Activated naive CD4-positive, alpha-beta T cell treated with anti-CD3 and anti-CD28 coated beads, Interleukin-2, amount 50 U/mL, for 72 hours (primary cell): ENCODE measurements around the gene ZBTB7A. TPM values are rescaled to one million over a fixed set of nuclear protein-coding genes. Genes with fewer than 3 reads are reported as not detected.

ENCODE experiments used
- ATAC-seq, 2 donors: fragments of 150-1000 bp; cut with Tn5 transposase; 2 replicates each; pipeline ENCODE4 v1.10.0; 2021; ENCODE audit warnings: mild to moderate bottlenecking in 2 of 2, moderate library complexity in 2 of 2
- DNase-seq, 2 donors: peaks; one replicate each; pipeline ENCODE4 v3.0.0; 2021 to 2022; ENCODE audit warnings: low spot score in 2 of 2
- H3K27ac Mint-ChIP-seq, 2 donors: one replicate each; pipeline ENCODE4 v1.8.0; 2022; ENCODE audit warnings: mild to moderate bottlenecking in 2 of 2, mixed read lengths in 2 of 2
- H3K36me3 Mint-ChIP-seq, 2 donors: one replicate each; pipeline ENCODE4 v1.8.0; 2022; ENCODE audit warnings: mixed read lengths in 2 of 2
- H3K9me3 Mint-ChIP-seq, 2 donors: one replicate each; pipeline ENCODE4 v1.8.0; 2022; ENCODE audit warnings: mixed read lengths in 2 of 2
- total RNA-seq, 2 donors: library from RNA; stranded (reverse); gene quantifications; one replicate each; pipeline ENCODE4 v1.2.3, GENCODE V29; 2022

The ZBTB7A gene
- total RNA-seq, result 10 to 100 TPM; 23.4 to 26.0 TPM

DNA sequence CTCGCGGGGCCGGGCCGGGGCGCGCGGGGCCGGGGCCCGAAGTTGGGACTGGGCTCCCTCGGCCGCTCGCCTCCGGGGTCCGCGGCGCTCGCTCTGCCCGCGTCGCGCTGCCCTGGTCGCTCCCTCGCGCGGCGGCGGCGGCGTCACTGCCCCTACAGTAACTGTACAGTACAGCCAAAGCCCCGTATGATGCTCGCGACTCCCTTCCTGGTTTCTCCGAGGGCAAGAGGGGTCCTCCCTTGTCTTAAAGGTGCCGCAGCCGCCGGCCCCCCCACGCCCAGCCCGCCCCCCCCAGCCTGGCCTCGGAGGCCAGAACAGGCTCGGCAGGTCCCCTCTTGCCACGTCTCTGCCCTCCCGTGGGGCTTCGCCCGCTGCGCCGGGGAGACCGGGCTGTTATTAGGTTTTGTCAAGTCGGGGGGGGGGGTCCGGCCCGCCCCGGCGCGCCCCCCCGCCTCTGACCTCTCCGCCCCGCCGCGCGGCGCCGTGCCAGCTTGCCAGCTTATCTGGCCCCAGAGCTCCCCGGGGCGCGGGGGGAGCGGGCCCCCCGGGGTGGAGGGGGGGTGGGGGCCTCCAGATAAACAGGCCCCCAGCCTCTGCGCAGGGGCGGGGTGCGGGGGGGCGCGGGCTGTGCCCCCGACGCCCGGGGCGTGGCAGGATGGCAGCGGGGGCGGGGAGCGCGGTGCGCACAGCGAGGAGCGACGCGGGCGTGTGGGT is at the start of gene ZBTB7A:
Gene ZBTB7A (minus strand): TSS at position 218 of the 714 bp plus-strand sequence. CDS start 11,667 bp downstream, outside the sequence.
- Mint-ChIP-seq H3K27ac (peak within 1 kb of the TSS in 1 of 2 donors; percentile 82), H3K9me3 (no peaks in the 10 kb centered on the region)
- ATAC-seq, result peak; percentile 39 to 46

GRCh38 chr19:4115818-4116385 is 49.2 kb upstream of the ZBTB7A start:
- peak overlapping the region; percentile 29 to 90 for H3K27ac Mint-ChIP-seq
- no peaks in the 10 kb centered on the region for H3K9me3 Mint-ChIP-seq
- ATAC-seq (peak in 1 of 2 donors; percentile 51), DNase-seq (no peak)
- H3K36me3 Mint-ChIP-seq, result peaks cover 8 to 14% of the 10 kb centered on the region in 2 donors

More for the DNA sequence above, at the start of gene ZBTB7A:
- DNase-seq, result peak; percentile 71 to 77
- no peaks in the 10 kb centered on the region for H3K36me3 Mint-ChIP-seq

DNA sequence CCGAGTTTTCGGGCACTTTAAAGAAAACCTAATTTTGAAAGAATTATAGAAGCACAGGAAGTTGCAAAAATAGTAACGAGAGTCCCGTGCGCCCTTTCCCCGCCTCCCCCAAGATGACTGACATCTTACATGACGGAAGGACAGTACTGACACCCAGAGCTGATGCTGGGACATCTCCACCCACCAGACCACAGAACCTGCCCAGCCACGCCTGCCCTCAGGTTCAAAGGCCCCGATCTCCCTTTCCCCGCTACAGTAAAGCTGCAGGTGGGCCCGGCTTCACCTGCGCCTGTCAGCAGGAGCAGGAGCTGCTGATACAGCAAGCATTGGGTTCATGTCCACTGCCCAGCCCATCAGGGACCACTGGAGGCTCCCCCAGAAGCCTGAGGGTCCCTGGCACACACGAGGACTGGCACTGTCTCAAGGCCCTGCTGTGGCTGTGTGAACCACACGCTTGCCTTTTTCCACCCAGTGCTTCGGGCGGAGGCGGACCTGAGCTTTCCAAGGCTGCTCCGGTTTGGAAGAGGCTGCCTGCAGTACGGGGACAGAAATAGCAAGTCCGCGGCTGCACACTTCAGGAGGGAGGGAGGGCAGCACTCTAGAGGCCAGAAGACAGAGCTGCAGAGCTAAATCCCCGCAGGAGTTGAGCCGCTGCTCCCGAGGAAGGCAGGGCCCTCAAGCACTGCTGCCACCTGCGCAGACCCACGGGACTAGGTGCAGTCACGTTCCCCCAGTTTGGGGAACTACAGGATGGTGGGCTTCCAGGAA is 48.5 kb upstream of the ZBTB7A start:
- DNase-seq, result peak in 1 of 2 donors; percentile 31
- H3K27ac Mint-ChIP-seq, result peak overlapping the region; percentile 89 to 90
- ATAC-seq, result peak; percentile 90 to 97
- H3K9me3 Mint-ChIP-seq, result no peaks in the 10 kb centered on the region
- peaks cover 12 to 21% of the 10 kb centered on the region in 2 donors for H3K36me3 Mint-ChIP-seq

DNA sequence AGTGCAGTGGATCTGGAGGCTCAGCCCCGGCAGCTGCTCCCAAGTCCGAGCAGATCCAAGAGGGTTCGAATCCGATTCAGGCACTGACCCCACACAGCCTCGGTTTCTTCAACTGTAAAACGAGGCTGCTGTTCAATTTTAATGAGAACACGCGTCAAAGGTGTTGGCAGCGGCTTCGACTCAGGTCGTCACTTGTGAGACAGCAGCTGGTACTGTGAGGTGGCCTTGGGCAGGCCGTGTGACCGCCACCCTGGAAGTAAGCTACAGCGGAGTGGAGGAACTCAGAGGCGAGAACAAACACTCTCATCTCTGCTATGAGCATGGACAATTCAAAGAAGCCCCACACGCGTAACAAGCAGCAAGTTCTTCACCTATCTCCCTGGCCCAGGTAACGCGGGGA is 47.5 kb upstream of the ZBTB7A start:
- Mint-ChIP-seq H3K27ac (no peak overlapping the region), H3K36me3 (peaks cover 12 to 31% of the 10 kb centered on the region in 2 donors), H3K9me3 (no peaks in the 10 kb centered on the region)
- DNase-seq (no peak), ATAC-seq (no peak)

DNA sequence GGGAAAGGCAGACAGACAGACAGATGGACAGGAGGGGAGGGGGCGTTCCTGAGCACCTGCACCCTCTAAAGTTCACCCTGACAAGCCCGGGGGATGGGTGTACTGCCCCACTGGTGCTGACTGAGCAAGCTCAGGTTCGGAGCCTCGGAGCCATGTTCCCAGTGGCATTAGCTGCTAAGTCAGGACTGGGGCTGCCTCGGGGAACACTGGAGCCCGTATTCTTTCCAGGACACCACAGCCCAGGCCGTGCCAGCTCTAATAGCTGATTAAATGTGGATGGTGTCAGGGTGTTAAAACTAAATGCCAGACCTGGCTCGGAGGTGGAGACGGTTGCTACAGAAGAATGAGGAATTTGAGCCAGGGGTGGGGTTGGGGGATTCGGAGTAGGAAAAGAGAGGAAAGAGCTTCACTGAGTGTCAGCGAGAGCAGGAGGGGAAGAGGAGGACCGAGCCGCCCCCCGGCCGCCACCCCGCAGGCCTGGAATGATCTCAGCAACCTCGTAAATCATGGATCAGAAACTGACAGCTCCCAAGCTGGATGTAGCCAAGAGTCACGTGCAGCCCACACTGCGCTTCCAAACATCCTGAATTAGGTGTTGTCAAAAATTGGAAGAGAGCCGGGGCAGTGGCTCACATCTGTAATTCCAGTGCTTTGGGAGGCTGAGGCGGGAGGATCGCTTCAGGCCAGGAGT is 46.8 kb upstream of the ZBTB7A start:
- Mint-ChIP-seq H3K27ac (no peak overlapping the region), H3K36me3 (peaks cover 12 to 37% of the 10 kb centered on the region in 2 donors), H3K9me3 (no peaks in the 10 kb centered on the region)
- no peak for ATAC-seq
- no peak for DNase-seq

DNA sequence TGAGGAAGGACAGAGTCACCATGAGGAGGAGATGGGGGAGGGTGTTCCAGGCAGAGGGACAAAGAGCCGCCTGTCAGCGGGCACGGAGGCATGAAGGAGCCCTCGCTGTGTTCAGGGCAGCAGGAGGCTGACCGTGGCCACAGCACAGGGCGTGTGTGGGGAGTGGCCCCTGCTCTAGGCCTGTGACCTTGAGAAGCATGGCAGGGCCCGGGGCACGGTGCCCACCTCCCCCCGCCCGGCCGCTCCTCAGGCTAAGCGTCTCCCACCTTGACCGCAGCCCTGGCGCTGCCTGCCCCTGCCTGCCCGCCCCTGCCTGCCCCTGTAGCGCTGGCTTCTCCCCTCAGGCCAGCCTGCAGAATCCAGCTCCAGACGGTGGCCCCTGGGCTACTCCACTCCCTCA is 45.7 kb upstream of the ZBTB7A start:
- H3K27ac Mint-ChIP-seq, result no peak overlapping the region
- no peaks in the 10 kb centered on the region for H3K9me3 Mint-ChIP-seq
- H3K36me3 Mint-ChIP-seq, result peaks cover 12 to 46% of the 10 kb centered on the region in 2 donors
- DNase-seq (no peak), ATAC-seq (no peak)

GRCh38 chr19:4109626-4109945 is 42.9 kb upstream of the ZBTB7A start:
- DNase-seq, result no peak
- H3K27ac Mint-ChIP-seq, result peak overlapping the region; percentile 84 to 96
- ATAC-seq, result no peak
- peaks cover 12 to 62% of the 10 kb centered on the region in 2 donors for H3K36me3 Mint-ChIP-seq
- no peaks in the 10 kb centered on the region for H3K9me3 Mint-ChIP-seq

DNA sequence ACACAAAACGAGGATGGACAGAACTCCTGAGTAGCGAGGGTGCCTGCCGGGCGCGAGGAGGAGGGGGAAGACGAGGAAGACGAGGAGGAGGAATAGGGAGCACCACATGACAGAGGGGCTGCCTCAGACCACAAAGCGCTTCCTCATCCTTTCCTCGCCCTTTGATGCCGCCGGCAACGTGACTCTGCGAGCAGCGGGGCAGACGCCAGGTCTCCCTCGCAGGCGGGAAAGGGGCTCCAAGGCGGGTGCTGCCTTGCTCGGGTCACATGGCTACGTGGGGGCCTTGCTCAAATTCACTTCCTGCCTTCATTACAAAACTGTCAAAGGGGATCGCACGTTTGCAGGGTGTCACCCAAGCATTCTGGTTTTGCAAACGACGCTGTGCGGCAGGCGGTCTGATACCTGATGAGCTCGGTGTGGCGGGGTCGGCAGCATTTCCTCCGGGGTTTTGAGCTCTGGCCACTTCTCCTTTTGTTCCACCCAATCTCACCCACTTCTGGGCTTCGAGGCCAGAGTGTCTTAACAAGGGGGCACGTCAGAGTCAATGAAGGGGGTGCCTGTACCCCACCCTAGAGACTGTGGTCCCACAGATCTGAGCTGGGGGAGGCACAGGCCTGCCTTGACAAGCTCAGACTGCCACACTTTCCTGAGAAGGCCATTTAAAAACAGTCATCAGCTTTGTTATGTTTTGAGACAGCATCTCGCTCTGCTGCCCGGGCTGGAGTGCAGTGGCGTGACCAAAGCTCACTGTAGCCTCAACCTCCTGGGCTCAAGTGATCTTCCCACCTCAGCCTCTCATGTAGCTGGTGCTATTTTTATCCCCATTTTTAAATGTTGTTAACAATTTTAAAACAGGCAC is 42.3 kb upstream of the ZBTB7A start:
- Mint-ChIP-seq H3K27ac (peak overlapping the region; percentile 84 to 96), H3K9me3 (no peaks in the 10 kb centered on the region), H3K36me3 (peaks cover 9 to 62% of the 10 kb centered on the region in 2 donors)
- ATAC-seq (peak; percentile 31 to 55), DNase-seq (peak; percentile 39 to 76)

DNA sequence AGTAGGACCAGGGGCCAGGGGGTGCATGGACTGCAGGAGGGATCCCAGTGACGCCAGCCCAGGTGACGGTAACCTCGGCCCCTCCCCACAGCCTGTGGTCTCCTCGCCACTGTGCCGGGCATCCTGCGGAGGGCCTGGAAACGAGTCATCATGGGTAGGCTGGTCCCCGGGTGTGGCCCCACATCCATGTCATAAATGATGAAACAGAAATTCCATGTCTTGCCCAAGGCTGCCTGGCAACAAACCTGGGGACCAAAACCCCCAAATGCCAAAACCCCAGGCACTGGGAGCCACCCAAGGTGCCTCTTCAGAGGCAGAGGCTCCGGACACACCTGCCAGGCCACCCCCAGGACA is 36.4 kb upstream of the ZBTB7A start:
- peaks cover 0 to 23% of the 10 kb centered on the region in 2 donors for H3K36me3 Mint-ChIP-seq
- ATAC-seq, result peak in 1 of 2 donors; percentile 36
- no peak for DNase-seq
- H3K9me3 Mint-ChIP-seq, result no peaks in the 10 kb centered on the region
- H3K27ac Mint-ChIP-seq, result peak overlapping the region in 1 of 2 donors; percentile 76

DNA sequence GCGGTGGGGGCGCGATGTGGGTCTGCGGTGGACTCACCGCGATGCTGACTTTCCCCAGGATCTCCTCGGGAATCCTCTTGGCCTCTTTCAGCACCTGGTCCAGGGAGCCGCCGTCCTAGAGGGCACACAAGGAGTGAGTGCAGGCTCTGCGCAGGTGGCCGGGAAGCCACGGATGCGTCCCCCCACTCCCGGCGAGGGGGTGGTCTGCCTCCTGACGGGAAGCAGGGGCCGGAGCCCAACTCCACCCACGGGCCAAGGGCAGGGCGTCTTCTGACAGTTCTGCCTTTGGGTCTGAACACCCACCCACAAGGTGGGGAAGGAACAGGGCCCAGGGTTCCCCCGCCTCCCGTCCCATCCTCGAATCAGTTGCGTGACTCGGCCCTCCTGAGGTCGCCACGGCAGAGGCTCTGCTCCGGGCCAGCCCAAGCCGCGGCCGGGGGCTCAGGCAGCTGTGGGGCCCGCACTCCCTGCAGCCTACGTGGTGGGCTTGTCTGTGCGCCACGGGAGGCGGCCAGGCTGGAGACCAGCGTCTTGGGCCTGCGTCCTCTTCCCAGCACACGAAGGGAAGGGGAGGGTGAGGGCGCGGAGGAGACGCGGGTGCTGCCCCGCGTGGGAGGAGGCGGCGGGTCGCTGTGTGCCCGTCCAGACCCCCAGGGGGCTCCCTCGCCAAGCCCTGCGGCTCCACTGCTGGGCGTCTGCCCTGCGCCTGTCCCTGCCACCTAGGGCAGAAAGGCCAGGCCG is 35.8 kb upstream of the ZBTB7A start:
- Mint-ChIP-seq H3K27ac (no peak overlapping the region), H3K36me3 (peaks cover 0 to 17% of the 10 kb centered on the region in 2 donors), H3K9me3 (no peaks in the 10 kb centered on the region)
- ATAC-seq (no peak), DNase-seq (no peak)

DNA sequence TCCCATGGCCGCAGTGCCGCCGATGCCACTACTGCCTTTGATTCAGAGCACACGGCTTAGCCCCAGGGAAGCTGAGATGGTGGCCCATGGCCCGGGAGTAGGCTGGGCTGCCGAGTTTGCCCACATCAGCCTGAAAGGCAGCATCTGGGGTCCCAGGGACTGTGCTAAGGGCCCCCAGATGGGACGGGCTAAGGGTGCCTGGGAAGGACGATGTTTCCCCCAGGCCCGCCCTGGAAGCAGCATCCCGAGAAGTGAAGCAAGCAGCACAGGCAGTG is 34.7 kb upstream of the ZBTB7A start:
- Mint-ChIP-seq H3K9me3 (no peaks in the 10 kb centered on the region), H3K36me3 (peaks cover 0 to 8% of the 10 kb centered on the region in 2 donors), H3K27ac (no peak overlapping the region)
- DNase-seq (no peak), ATAC-seq (no peak)

DNA sequence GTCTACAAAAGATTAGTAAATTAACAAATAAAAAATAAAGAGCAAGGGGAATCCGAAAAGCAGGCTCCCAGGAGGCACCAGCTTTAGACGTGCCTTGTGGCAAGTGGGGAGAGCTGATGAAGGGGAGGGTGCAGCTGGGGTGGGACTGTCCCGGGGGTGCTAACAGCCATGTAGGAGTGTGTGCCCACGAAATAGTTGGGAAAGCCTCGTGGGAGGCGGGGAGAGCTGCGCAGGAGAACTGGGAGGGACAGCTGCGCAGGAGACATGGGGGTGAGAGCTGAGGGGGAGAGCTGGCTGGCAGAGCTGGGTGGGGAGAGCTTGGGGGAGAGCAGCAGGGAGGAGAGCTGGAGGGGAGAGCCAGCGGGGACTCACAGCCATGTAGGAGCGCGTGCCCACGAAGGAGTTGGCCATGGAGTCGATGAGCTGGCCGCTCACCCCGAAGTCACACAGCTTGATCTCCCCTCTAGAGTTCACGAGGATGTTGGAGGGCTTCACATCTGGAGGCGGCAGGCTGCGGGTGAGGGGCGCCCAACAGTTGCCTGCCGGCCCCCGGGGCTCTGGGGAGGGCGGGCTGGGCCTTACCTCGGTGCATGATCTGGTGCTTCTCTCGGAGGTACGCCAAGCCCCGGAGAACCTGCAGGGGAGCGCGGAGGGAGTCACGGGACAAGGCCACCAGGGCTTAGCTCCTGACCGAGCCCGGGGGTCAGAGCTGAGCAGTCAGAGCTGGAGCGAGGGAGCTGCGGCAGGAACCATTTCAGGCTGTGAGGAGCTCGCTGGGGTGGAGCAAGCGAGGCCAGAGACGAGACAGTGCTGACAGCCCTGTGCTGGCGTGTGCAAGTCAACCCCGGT is 34.2 kb upstream of the ZBTB7A start:
- H3K36me3 Mint-ChIP-seq, result peaks cover 0 to 7% of the 10 kb centered on the region in 2 donors
- DNase-seq (no peak), ATAC-seq (no peak)
- H3K27ac Mint-ChIP-seq, result no peak overlapping the region
- H3K9me3 Mint-ChIP-seq, result no peaks in the 10 kb centered on the region

DNA sequence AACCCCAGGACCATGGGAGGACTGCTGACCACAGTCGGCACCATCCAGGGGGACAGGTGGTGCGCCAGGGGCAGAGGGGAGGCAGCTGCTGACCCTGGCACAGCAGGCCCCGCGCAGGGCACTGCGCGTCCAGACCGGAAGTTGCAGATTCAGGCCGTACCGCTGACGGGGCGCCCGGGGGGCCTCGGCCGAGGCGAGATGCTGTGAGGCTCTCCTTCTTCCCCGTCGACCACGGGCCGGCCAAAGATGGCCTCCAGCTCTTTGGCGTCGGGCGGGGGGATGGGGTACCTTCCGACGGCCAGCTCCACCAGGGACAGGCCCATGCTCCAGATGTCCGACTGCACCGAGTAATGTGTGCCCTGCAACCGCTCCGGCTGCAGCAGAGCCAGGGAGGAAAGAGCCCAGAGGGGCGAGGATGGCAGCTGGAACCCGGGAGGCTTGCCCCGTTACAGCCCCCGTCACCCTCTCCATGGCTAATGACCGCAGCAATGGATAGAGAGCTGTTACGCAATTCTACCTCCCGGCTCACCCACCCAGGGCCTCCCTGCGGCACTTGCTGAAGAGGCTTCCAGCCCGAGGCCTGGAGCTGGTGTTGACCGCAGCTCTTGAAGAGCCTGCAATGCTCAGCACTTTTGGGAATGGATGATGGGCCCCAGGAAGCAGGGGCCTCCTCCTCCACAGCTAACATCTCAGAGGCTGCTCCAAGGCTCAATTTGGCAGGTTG is 32.5 kb upstream of the ZBTB7A start:
- Mint-ChIP-seq H3K27ac (no peak overlapping the region), H3K9me3 (no peaks in the 10 kb centered on the region), H3K36me3 (no peaks in the 10 kb centered on the region)
- no peak for ATAC-seq
- no peak for DNase-seq

- DNase-seq, result no peak
- no peak for ATAC-seq
- no peak overlapping the region for H3K27ac Mint-ChIP-seq
These were observed 31.8 kb upstream of the ZBTB7A start for GRCh38 chr19:4098493-4098892.

More at GRCh38 chr19:4098493-4098892, 31.8 kb upstream of the ZBTB7A start:
- H3K36me3 Mint-ChIP-seq, result no peaks in the 10 kb centered on the region
- H3K9me3 Mint-ChIP-seq, result no peaks in the 10 kb centered on the region
